ENCODE data around the gene ST6GAL1.
"Not testable (repeated sequence)": the region's sequence is repeated elsewhere in the genome, so short reads cannot be mapped to it uniquely, and the experiment has no call there.

Gene ST6GAL1

DNA sequence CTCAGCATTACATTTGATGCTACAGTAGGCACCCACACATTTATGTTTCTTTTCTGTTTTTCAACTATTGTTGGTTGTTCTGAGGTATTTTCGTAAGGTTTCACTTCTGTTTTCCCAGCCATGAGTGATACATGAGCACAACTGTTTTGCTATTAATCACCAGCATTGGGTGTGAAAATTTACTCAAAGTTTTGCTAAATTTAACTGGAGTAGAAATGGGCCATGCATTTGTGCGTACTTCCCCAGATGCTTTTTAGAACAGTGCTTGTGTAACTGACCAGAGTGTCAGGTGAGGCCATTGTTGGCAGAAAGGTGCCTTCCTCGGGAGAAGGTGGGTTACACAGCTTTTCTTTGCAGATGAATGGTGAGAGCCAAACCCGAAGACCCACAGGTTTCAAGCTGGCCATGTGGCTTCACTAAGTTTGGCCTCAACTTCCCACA, 70.4 kb downstream of the ST6GAL1 start:
- Histone ChIP-seq H3K4me3 (ENCODE audit: control insufficient read depth in 1 of 7, extremely low read depth in 1 of 7, insufficient read depth in 4 of 7, low read depth in 2 of 7, low read length in 6 of 7) (no peak overlapping the region), H3K36me3 (ENCODE audit: control insufficient read depth in 4 of 4, insufficient read depth in 4 of 4, low read length in 3 of 4) (peaks cover 8 to 39% (median 18%) of the 10 kb centered on the region in 4 experiments), H3K9me3 (ENCODE audit: control extremely low read depth in 1 of 5, control insufficient read depth in 4 of 5, insufficient read depth in 2 of 5, low read depth in 1 of 5, low read length in 4 of 5) (peaks cover 0 to 3% (median 0%) of the 10 kb centered on the region in 5 experiments), H3K27me3 (replicated peaks in 2 of 5; ENCODE audit: control insufficient read depth in 4 of 5, insufficient read depth in 5 of 5, low read length in 4 of 5) (no peaks in the 10 kb centered on the region), H3K4me1 (ENCODE audit: control extremely low read depth in 1 of 4, control insufficient read depth in 4 of 4, insufficient read depth in 4 of 4, low read length in 3 of 4) (peaks cover 3 to 14% (median 4%) of the 10 kb centered on the region in 4 experiments), H3K27ac (ENCODE audit: insufficient read depth in 1 of 2, low read depth in 1 of 2, low read length in 2 of 2, poor library complexity in 1 of 2, severe bottlenecking in 2 of 2) (no peak overlapping the region)
- ChIA-PET CTCF (no interaction called here), POLR2A (no interaction called here)
- peak in 1 of 3 donors; percentile 15 for DNase-seq
- WGBS (ENCODE audit: insufficient coverage), result 90% methylated on average over 4 of the region's 4 CpGs

DNA sequence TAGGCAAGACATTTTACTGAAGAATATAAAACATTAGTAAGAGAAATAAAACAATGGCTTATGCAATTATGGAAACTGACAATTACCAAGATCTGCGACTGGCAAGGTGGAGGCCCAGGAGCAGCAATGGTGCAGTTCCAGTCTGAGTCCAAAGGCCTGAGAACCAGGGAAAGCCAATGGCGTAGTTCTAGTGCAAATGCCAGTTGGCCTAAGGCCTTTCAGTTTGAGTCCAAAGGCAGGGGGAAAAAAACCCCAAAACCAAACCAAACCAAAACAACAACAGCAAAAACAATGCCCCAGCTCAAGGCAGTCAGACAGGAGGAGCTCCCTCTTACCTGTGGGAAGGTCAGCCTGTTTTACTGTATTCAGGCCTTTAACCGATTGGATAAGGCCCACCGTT, 72.6 kb downstream of the ST6GAL1 start:
- ChIA-PET CTCF (no interaction called here), POLR2A (no interaction called here)
- no peaks in the 10 kb centered on the region for H3K27me3 ChIP-seq (replicated peaks in 2 of 5; ENCODE audit: control insufficient read depth in 4 of 5, insufficient read depth in 5 of 5, low read length in 4 of 5)
- H3K4me3 ChIP-seq (ENCODE audit: control insufficient read depth in 1 of 7, extremely low read depth in 1 of 7, insufficient read depth in 4 of 7, low read depth in 2 of 7, low read length in 6 of 7), result no peak overlapping the region
- peaks cover 0 to 3% (median 0%) of the 10 kb centered on the region in 5 experiments for H3K9me3 ChIP-seq (ENCODE audit: control extremely low read depth in 1 of 5, control insufficient read depth in 4 of 5, insufficient read depth in 2 of 5, low read depth in 1 of 5, low read length in 4 of 5)
- H3K4me1 ChIP-seq (ENCODE audit: control extremely low read depth in 1 of 4, control insufficient read depth in 4 of 4, insufficient read depth in 4 of 4, low read length in 3 of 4), result peaks cover 0 to 12% (median 2%) of the 10 kb centered on the region in 4 experiments
- DNase-seq, result no peak
- peaks cover 7 to 41% (median 16%) of the 10 kb centered on the region in 4 experiments for H3K36me3 ChIP-seq (ENCODE audit: control insufficient read depth in 4 of 4, insufficient read depth in 4 of 4, low read length in 3 of 4)
- 98% methylated on average over 4 of the region's 4 CpGs for WGBS (ENCODE audit: insufficient coverage)
- no peak overlapping the region for H3K27ac ChIP-seq (ENCODE audit: insufficient read depth in 1 of 2, low read depth in 1 of 2, low read length in 2 of 2, poor library complexity in 1 of 2, severe bottlenecking in 2 of 2)

DNA sequence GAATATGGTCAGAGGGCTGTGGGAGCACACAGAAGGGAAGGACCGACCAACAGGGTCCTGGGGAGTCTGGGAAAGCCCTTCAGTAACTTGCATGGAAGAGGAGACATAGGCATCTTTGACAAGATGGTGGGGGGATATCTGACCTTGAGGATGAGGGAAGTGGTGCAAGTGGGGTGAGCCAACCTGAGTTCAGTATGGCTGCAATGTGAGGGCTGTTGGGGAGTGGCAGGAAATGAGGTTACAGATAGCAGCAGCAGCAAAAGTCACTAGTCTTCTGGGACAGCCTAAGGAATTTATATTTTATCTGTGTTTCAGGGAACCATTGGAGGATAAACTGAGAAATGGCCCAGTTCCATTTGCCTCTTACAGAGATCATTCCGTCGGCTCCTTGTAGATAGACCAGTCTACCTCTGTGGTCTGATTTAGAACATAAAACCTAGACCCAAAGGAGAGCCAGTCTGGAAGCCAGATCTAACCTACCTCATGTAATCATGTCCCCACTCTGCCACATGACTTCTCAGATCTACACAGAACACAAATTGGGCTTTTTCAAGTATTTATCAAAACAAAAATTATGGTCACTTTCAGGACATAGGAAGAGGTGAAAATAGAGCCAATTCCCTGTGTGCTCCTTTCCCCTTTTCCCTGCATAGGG, 75.6 kb downstream of the ST6GAL1 start:
- no peak overlapping the region for H3K27ac ChIP-seq (ENCODE audit: insufficient read depth in 1 of 2, low read depth in 1 of 2, low read length in 2 of 2, poor library complexity in 1 of 2, severe bottlenecking in 2 of 2)
- ChIA-PET POLR2A (no interaction called here), CTCF (no interaction called here)
- no peak overlapping the region for H3K4me3 ChIP-seq (ENCODE audit: control insufficient read depth in 1 of 7, extremely low read depth in 1 of 7, insufficient read depth in 4 of 7, low read depth in 2 of 7, low read length in 6 of 7)
- 95% methylated on average over 3 of the region's 3 CpGs for WGBS (ENCODE audit: insufficient coverage)
- peak in 2 of 3 donors; percentile 28 to 44 for DNase-seq
- peaks cover 0 to 12% (median 2%) of the 10 kb centered on the region in 4 experiments for H3K4me1 ChIP-seq (ENCODE audit: control extremely low read depth in 1 of 4, control insufficient read depth in 4 of 4, insufficient read depth in 4 of 4, low read length in 3 of 4)
- H3K9me3 ChIP-seq (ENCODE audit: control extremely low read depth in 1 of 5, control insufficient read depth in 4 of 5, insufficient read depth in 2 of 5, low read depth in 1 of 5, low read length in 4 of 5), result peaks cover 0 to 4% (median 3%) of the 10 kb centered on the region in 5 experiments
- H3K36me3 ChIP-seq (ENCODE audit: control insufficient read depth in 4 of 4, insufficient read depth in 4 of 4, low read length in 3 of 4), result peaks cover 5 to 35% (median 13%) of the 10 kb centered on the region in 4 experiments
- H3K27me3 ChIP-seq (replicated peaks in 2 of 5; ENCODE audit: control insufficient read depth in 4 of 5, insufficient read depth in 5 of 5, low read length in 4 of 5), result no peaks in the 10 kb centered on the region

DNA sequence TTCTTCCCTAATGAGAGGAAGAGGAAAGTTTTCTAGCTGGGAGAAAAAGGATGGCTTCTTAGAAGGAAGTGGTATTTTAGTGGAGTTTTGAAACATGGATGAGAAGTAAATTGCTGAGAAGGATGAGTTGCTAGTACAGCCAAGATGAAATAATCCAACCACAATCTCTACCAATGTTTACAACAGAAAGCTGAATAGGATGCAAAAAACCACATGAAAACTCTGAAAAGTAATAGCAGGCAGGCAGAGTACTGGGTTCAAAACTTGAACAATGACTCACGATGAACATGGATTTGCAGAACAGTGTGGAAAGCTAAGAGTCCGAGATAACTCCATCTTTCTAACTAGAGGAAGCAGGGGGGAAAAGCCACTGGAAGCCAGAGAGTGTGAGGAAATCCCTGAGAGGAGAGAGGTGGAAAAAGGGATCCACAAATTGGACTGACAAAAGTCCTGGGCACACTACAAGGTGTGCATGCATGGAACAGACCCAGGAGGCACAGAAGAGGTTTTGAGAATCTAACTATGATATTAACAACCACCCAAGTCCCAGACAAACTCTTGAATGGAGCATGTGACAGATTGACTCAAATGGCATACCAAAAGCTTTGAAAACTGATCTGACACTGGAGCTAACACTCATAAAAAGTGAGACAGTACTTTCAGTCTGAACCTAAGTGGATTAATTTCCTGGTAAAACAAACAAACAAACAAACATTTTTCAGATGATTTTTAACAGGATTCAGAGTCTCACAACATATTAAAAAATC, 76.7 kb downstream of the ST6GAL1 start:
- Histone ChIP-seq H3K27me3 (replicated peaks in 2 of 5; ENCODE audit: control insufficient read depth in 4 of 5, insufficient read depth in 5 of 5, low read length in 4 of 5) (no peaks in the 10 kb centered on the region), H3K4me1 (ENCODE audit: control extremely low read depth in 1 of 4, control insufficient read depth in 4 of 4, insufficient read depth in 4 of 4, low read length in 3 of 4) (peaks cover 1 to 19% (median 7%) of the 10 kb centered on the region in 4 experiments), H3K27ac (ENCODE audit: insufficient read depth in 1 of 2, low read depth in 1 of 2, low read length in 2 of 2, poor library complexity in 1 of 2, severe bottlenecking in 2 of 2) (no peak overlapping the region), H3K36me3 (ENCODE audit: control insufficient read depth in 4 of 4, insufficient read depth in 4 of 4, low read length in 3 of 4) (peaks cover 3 to 34% (median 9%) of the 10 kb centered on the region in 4 experiments), H3K9me3 (ENCODE audit: control extremely low read depth in 1 of 5, control insufficient read depth in 4 of 5, insufficient read depth in 2 of 5, low read depth in 1 of 5, low read length in 4 of 5) (peaks cover 0 to 4% (median 3%) of the 10 kb centered on the region in 5 experiments), H3K4me3 (ENCODE audit: control insufficient read depth in 1 of 7, extremely low read depth in 1 of 7, insufficient read depth in 4 of 7, low read depth in 2 of 7, low read length in 6 of 7) (no peak overlapping the region)
- CTCF ChIA-PET, result no interaction called here
- POLR2A ChIA-PET, result no interaction called here
- no CpG with 5 or more reads among the region's 2 CpGs for WGBS (ENCODE audit: insufficient coverage)
- no peak for DNase-seq

DNA sequence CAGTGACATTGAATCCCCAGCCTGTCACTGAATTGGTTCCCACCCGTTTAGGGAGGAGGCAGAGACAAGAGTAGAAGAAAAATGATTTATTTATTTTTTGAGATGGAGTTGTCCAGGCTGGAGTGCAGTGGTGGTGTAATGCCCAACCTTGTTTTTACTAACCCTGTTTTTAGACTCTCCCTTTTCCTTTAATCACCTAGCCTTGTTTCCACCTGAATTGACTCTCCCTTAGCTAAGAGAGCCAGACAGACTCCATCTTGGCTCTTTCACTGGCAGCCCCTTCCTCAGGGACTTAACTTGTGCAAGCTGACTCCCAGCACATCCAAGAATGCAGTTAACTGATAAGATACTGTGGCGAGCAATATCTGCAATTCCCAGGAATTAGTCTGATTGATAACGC, 80.1 kb downstream of the ST6GAL1 start:
- POLR2A ChIA-PET; H3K4me3 ChIP-seq (ENCODE audit: control insufficient read depth in 1 of 7, extremely low read depth in 1 of 7, insufficient read depth in 4 of 7, low read depth in 2 of 7, low read length in 6 of 7); H3K9me3 ChIP-seq (ENCODE audit: control extremely low read depth in 1 of 5, control insufficient read depth in 4 of 5, insufficient read depth in 2 of 5, low read depth in 1 of 5, low read length in 4 of 5); CTCF ChIA-PET; H3K27ac ChIP-seq (ENCODE audit: insufficient read depth in 1 of 2, low read depth in 1 of 2, low read length in 2 of 2, poor library complexity in 1 of 2, severe bottlenecking in 2 of 2); DNase-seq; H3K27me3 ChIP-seq (replicated peaks in 2 of 5; ENCODE audit: control insufficient read depth in 4 of 5, insufficient read depth in 5 of 5, low read length in 4 of 5): not testable (repeated sequence)
- WGBS (ENCODE audit: insufficient coverage), result 100% methylated on average over 2 of the region's 3 CpGs
- Histone ChIP-seq H3K36me3 (ENCODE audit: control insufficient read depth in 4 of 4, insufficient read depth in 4 of 4, low read length in 3 of 4) (peaks cover 0 to 23% (median 7%) of the 10 kb centered on the region in 4 experiments), H3K4me1 (ENCODE audit: control extremely low read depth in 1 of 4, control insufficient read depth in 4 of 4, insufficient read depth in 4 of 4, low read length in 3 of 4) (peaks cover 12 to 32% (median 16%) of the 10 kb centered on the region in 4 experiments)

DNA sequence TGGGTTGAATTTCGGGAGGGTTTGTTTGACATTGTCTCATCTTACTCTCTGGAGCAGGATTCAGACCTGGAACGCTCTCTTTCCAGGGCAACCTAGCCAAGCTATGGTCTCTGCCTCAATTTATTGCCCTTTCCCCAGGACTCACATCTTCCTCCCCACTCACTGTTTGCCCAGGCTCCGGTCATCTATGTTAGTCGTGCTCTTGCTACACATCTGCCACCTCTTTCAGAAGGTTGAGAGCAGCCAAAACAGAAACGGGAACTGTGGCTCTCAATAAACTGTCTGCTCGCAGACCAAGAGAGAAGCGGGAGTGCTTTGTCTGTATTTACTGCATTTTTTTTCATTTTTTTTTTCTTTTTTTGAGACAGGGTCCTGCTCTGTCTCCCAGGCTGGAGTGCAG, 81.6 kb downstream of the ST6GAL1 start:
- ChIA-PET POLR2A (interaction anchor here (0.7 kb wide), 1 partner anchor 21 kb away, joined by 3 read pairs; no protein-coding TSS in a partner anchor), CTCF (interaction anchor here (0.8 to 1.1 kb wide), 2 partner anchors 32 to 162 kb away, joined by 3 to 4 read pairs; no protein-coding TSS in a partner anchor)
- peaks cover 12 to 25% (median 15%) of the 10 kb centered on the region in 4 experiments for H3K4me1 ChIP-seq (ENCODE audit: control extremely low read depth in 1 of 4, control insufficient read depth in 4 of 4, insufficient read depth in 4 of 4, low read length in 3 of 4)
- H3K36me3 ChIP-seq (ENCODE audit: control insufficient read depth in 4 of 4, insufficient read depth in 4 of 4, low read length in 3 of 4), result peaks cover 3 to 23% (median 9%) of the 10 kb centered on the region in 4 experiments
- peak in 2 of 3 donors; percentile 54 to 56 for DNase-seq
- H3K4me3 ChIP-seq (ENCODE audit: control insufficient read depth in 1 of 7, extremely low read depth in 1 of 7, insufficient read depth in 4 of 7, low read depth in 2 of 7, low read length in 6 of 7), result peak overlapping the region in 1 of 7 experiments; percentile 16
- no peaks in the 10 kb centered on the region for H3K27me3 ChIP-seq (replicated peaks in 2 of 5; ENCODE audit: control insufficient read depth in 4 of 5, insufficient read depth in 5 of 5, low read length in 4 of 5)
- peaks cover 0 to 4% (median 0%) of the 10 kb centered on the region in 5 experiments for H3K9me3 ChIP-seq (ENCODE audit: control extremely low read depth in 1 of 5, control insufficient read depth in 4 of 5, insufficient read depth in 2 of 5, low read depth in 1 of 5, low read length in 4 of 5)
- 44% methylated on average over 4 of the region's 7 CpGs for WGBS (ENCODE audit: insufficient coverage)
- H3K27ac ChIP-seq (ENCODE audit: insufficient read depth in 1 of 2, low read depth in 1 of 2, low read length in 2 of 2, poor library complexity in 1 of 2, severe bottlenecking in 2 of 2), result no peak overlapping the region

Measured in common myeloid progenitor, CD34-positive (primary cell).